Measurements from ENCODE around the gene FFAR4.

FFAR4 gene

DNA sequence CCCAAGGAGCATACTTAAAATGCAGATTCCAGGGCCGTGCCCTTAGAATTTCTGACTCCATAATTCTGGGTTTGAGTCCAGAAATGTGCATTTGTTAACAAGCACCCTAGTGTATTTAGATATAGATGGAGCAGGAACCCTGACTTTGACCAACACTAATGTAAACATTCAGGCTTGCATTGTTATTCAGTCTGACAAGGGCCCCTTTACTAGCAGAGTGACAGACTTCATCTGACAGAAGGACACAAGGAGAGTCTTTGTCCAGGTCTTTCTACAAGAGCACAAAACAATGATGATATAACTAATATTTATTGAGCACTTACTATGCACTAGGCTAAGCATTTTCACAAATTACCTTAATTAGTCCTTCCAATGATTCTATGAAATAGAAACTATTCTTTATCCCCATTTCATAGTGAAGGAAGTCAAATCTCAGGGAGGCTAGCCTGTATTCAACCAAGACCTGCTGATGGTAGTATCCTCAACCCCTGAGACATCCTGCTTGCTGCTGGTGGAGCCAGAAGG, 30.7 kb downstream of the FFAR4 start:
- TF ChIP-seq, protein P1, sequence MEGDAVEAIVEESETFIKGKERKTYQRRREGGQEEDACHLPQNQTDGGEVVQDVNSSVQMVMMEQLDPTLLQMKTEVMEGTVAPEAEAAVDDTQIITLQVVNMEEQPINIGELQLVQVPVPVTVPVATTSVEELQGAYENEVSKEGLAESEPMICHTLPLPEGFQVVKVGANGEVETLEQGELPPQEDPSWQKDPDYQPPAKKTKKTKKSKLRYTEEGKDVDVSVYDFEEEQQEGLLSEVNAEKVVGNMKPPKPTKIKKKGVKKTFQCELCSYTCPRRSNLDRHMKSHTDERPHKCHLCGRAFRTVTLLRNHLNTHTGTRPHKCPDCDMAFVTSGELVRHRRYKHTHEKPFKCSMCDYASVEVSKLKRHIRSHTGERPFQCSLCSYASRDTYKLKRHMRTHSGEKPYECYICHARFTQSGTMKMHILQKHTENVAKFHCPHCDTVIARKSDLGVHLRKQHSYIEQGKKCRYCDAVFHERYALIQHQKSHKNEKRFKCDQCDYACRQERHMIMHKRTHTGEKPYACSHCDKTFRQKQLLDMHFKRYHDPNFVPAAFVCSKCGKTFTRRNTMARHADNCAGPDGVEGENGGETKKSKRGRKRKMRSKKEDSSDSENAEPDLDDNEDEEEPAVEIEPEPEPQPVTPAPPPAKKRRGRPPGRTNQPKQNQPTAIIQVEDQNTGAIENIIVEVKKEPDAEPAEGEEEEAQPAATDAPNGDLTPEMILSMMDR (IDR thresholded peaks at IDR 0.05), result no peak

DNA sequence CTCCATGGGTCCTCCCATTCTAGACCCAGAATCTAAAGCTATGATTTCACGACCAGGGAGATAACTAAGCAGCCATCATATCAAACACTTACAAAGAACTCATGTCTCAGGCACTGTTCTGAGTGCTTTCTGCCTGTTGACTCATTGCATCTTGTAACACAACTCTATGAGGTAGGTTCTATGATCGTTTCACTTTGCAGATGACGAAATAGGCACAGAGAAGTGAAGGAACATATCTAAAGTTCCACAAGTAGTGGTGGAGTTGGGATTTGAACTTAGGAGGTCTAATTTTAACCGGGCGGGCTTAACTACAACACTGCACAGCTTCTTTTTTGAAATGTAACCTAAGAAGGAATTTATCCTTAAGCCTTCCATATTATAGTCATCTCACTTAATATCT, 31.7 kb downstream of the FFAR4 start:
- TF ChIP-seq, protein P1 (IDR thresholded peaks at IDR 0.05), result no peak

GRCh38 chr10:93599335-93599734, 32.9 kb downstream of the FFAR4 start:
- TF ChIP-seq, protein P1 (IDR thresholded peaks at IDR 0.05), result no peak

GRCh38 chr10:93599778-93600177, 33.3 kb downstream of the FFAR4 start:
- TF ChIP-seq, protein P1 (IDR thresholded peaks at IDR 0.05), result no peak

GRCh38 chr10:93600446-93601145, 34.1 kb downstream of the FFAR4 start:
- TF ChIP-seq, protein P1 (IDR thresholded peaks at IDR 0.05), result no peak

GRCh38 chr10:93601146-93601773, 34.8 kb downstream of the FFAR4 start, which contains the start of gene RBP4:
RBP4 (minus strand) TSS chr10:93601235; CDS start chr10:93601028, 207 bp downstream.
- TF ChIP-seq, protein P1 (IDR thresholded peaks at IDR 0.05), result no peak

DNA sequence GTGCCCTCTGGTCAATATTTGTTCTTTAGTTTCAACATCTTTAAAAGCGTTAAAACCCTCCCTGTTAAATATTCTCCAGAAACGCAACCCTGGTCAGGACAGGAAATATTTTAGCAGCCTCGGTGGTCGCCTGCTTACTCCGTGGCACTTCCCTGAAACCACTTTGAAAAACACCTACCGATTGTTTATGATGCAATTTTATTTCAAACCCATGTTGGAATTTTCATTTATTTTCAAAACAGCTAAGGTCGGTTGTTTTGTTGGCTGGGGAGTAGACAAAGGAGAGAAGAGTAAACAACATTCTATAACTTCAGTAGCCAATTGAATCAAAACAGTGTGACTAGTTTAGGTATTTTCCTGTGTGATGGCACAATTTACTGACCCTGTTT, 35.3 kb downstream of the FFAR4 start:
- TF ChIP-seq, protein P1 (IDR thresholded peaks at IDR 0.05), result no peak

Data from LNCAP (cell line).